Measurements from ENCODE around the gene PDCD5.
A peak's percentile ranks its signal among the peaks of the same experiment; 100 is the strongest.

The PDCD5 gene, protein sequence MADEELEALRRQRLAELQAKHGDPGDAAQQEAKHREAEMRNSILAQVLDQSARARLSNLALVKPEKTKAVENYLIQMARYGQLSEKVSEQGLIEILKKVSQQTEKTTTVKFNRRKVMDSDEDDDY

DNA sequence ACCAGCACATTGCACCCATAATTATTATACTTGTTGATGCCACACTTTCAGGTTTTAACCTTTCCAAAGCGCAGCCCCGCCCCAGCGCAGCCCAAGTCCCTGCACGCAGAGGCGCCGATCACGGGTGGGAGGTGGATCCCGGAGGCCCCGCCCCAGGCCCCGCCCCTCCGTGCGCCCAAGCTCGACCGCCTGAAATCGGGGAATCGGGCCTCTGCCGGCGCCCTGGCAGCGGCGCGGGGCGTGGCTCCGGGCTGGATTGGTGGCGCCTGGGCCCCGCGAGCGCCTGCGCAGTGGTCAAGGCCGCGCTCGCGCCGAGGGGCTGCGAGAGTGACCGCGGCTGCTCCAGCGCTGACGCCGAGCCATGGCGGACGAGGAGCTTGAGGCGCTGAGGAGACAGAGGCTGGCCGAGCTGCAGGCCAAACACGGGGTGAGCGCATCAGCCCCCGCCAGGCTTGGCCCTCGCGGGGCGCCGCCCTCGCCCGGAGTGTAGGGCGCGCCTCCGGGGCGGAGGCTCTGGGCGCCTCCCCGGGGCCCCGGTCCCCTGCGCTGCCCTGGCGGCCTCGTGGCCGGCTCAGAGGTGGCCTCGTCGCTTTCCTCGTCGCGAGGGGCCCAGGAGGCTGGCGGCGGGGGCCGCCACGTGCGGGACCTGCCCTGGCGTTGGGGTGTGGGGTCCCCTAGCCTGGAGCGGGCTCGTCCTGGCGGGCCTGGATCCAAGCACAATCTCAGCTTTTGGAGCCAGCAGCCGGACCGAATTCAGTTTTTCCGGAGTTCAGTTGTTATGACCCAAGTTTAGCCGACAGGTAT, at the start of gene PDCD5:
Gene PDCD5 (plus strand): TSS at position 290 of the 804 bp plus-strand sequence. CDS start 72 bp downstream, at position 362.
- Histone ChIP-seq H3K9me3 (ENCODE audit: insufficient read depth, low read length) (no peaks in the 10 kb centered on the region), H3K4me1 (ENCODE audit: low read length) (peaks cover 11% of the 10 kb centered on the region), H3K9ac (ENCODE audit: low read length) (peak within 1 kb of the TSS; percentile 90), H3K27me3 (ENCODE audit: low read depth, low read length) (peaks cover 5% of the 10 kb centered on the region; the same call in 1 of the 2 replicates), H2AFZ (ENCODE audit: low read depth, low read length) (peak within 1 kb of the TSS; percentile 97), H3K4me3 (ENCODE audit: low read length) (peak within 1 kb of the TSS; percentile 87), H3K36me3 (replicated peaks; ENCODE audit: low read depth, low read length) (peaks cover 33% of the 10 kb centered on the region), H3K79me2 (ENCODE audit: low read length) (peaks cover 37% of the 10 kb centered on the region), H4K20me1 (ENCODE audit: insufficient read depth, low read length) (0 out of 2 replicates have a peak, but pooled peaks cover 4% of the 10 kb centered on the region), H3K4me2 (ENCODE audit: low read length) (peak within 1 kb of the TSS; percentile 76), H3K27ac (ENCODE audit: low read length) (peak within 1 kb of the TSS; percentile 37)
- TF ChIP-seq EZH2phosphoT487 (IDR thresholded peaks at IDR 0.05; ENCODE audit: low read depth): no peak
- TF ChIP-seq, protein P1, sequence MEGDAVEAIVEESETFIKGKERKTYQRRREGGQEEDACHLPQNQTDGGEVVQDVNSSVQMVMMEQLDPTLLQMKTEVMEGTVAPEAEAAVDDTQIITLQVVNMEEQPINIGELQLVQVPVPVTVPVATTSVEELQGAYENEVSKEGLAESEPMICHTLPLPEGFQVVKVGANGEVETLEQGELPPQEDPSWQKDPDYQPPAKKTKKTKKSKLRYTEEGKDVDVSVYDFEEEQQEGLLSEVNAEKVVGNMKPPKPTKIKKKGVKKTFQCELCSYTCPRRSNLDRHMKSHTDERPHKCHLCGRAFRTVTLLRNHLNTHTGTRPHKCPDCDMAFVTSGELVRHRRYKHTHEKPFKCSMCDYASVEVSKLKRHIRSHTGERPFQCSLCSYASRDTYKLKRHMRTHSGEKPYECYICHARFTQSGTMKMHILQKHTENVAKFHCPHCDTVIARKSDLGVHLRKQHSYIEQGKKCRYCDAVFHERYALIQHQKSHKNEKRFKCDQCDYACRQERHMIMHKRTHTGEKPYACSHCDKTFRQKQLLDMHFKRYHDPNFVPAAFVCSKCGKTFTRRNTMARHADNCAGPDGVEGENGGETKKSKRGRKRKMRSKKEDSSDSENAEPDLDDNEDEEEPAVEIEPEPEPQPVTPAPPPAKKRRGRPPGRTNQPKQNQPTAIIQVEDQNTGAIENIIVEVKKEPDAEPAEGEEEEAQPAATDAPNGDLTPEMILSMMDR (IDR thresholded peaks at IDR 0.05; ENCODE audit: low read depth, low read length): no peak

DNA sequence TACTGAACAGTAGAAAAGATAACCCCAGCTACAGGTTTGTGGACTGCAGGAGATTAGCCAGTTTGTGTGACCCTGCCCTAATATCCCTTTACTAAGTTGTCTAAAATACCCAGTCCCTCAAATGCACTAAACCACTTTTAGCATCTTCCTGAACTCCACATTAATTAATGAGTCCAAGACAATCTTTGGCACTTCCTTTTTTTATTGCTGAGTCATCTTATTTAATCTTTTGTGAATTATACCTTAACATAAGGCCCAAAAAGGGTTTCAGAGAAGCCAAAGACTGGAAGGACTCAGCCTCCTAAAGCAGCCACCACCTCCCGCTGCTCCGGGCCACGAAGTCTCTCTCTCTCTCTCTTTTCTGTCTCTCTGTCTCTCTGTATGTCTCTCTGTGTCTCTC, 48.8 kb upstream of the PDCD5 start:
- H3K9me3 ChIP-seq (ENCODE audit: insufficient read depth, low read length): no peaks in the 10 kb centered on the region
- no peak for TF ChIP-seq EZH2phosphoT487 (IDR thresholded peaks at IDR 0.05; ENCODE audit: low read depth)
- TF ChIP-seq, protein P1 (IDR thresholded peaks at IDR 0.05; ENCODE audit: low read depth, low read length): no peak

DNA sequence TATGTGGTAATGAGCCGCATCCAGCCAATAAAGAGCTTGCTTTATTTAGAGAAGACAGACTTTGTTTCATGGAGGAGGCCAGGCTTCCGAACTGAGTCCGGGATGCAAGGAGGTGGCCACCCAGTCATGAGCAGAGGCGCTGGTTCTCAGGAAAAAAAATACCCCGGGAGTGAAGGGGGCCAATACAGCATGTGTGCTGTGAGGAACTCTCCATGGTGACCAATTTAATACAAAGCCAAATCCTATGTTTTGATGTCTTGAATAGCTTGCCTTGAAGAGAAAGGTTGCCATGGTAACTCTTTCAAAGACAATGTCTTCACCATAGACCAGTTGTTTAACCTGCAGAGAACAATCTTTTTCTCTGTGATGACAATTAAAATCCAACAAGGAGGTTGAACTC, 43.4 kb upstream of the PDCD5 start:
- Histone ChIP-seq H3K9ac (ENCODE audit: low read length) (no peak overlapping the region), H3K4me2 (ENCODE audit: low read length) (no peak overlapping the region), H3K4me1 (ENCODE audit: low read length) (no peaks in the 10 kb centered on the region), H3K27me3 (ENCODE audit: low read depth, low read length) (no peaks in the 10 kb centered on the region), H3K9me3 (ENCODE audit: insufficient read depth, low read length) (no peaks in the 10 kb centered on the region), H4K20me1 (ENCODE audit: insufficient read depth, low read length) (no peaks in the 10 kb centered on the region), H2AFZ (ENCODE audit: low read depth, low read length) (no peak overlapping the region), H3K79me2 (ENCODE audit: low read length) (no peaks in the 10 kb centered on the region), H3K27ac (ENCODE audit: low read length) (no peak overlapping the region), H3K36me3 (replicated peaks; ENCODE audit: low read depth, low read length) (no peaks in the 10 kb centered on the region), H3K4me3 (ENCODE audit: low read length) (no peak overlapping the region)
- TF ChIP-seq, protein P1 (IDR thresholded peaks at IDR 0.05; ENCODE audit: low read depth, low read length): no peak
- TF ChIP-seq EZH2phosphoT487 (IDR thresholded peaks at IDR 0.05; ENCODE audit: low read depth): no peak

More for the DNA sequence above, 48.8 kb upstream of the PDCD5 start:
- Histone ChIP-seq H3K4me2 (ENCODE audit: low read length) (no peak overlapping the region), H3K4me1 (ENCODE audit: low read length) (no peaks in the 10 kb centered on the region), H3K36me3 (replicated peaks; ENCODE audit: low read depth, low read length) (no peaks in the 10 kb centered on the region), H3K79me2 (ENCODE audit: low read length) (no peaks in the 10 kb centered on the region), H3K9ac (ENCODE audit: low read length) (no peak overlapping the region), H3K27me3 (ENCODE audit: low read depth, low read length) (no peaks in the 10 kb centered on the region), H3K27ac (ENCODE audit: low read length) (no peak overlapping the region), H4K20me1 (ENCODE audit: insufficient read depth, low read length) (no peaks in the 10 kb centered on the region), H3K4me3 (ENCODE audit: low read length) (no peak overlapping the region), H2AFZ (ENCODE audit: low read depth, low read length) (no peak overlapping the region)

DNA sequence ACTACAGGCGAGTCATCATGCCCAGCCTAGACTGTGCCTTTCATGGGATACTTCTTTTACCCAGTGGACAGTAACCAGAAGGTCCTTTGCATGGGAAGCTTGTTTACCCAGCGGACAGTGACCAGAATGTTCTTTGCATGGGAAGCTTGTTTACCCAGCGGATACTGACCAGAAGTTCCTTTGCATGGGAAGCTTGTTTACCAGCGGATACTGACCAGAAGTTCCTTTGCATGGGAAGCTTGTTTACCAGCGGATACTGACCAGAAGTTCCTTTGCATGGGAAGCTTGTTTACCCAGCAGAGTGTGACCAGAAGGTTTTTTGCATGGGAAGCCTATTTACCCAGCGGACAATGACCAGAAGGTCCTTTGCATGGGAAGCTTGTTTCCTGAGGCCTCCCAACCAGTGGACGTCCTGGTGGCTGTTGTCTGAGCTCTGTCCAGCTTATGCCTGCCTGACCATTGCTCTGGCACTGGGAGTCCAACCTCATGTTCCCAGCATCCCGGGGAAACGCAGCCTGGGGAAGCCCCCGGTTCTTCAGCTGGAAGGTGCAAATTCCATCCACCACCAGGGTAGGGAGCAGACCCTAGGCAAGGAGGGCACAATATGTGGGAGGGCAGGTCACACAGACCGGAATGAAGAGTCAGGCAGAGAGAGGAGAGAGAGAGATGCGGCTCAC, 41.6 kb upstream of the PDCD5 start:
- H3K9ac ChIP-seq (ENCODE audit: low read length): no peak overlapping the region
- no peaks in the 10 kb centered on the region for H3K9me3 ChIP-seq (ENCODE audit: insufficient read depth, low read length)
- no peak overlapping the region for H3K27ac ChIP-seq (ENCODE audit: low read length)
- no peaks in the 10 kb centered on the region for H3K36me3 ChIP-seq (replicated peaks; ENCODE audit: low read depth, low read length)
- H3K27me3 ChIP-seq (ENCODE audit: low read depth, low read length): no peaks in the 10 kb centered on the region
- H4K20me1 ChIP-seq (ENCODE audit: insufficient read depth, low read length): no peaks in the 10 kb centered on the region
- H3K79me2 ChIP-seq (ENCODE audit: low read length): no peaks in the 10 kb centered on the region
- H3K4me3 ChIP-seq (ENCODE audit: low read length): no peak overlapping the region
- H3K4me1 ChIP-seq (ENCODE audit: low read length): no peaks in the 10 kb centered on the region
- no peak overlapping the region for H3K4me2 ChIP-seq (ENCODE audit: low read length)
- no peak overlapping the region for H2AFZ ChIP-seq (ENCODE audit: low read depth, low read length)
- no peak for TF ChIP-seq EZH2phosphoT487 (IDR thresholded peaks at IDR 0.05; ENCODE audit: low read depth)

Data from OCI-LY3 (cell line).